Stimulated activated CD8-positive, alpha-beta memory T cell treated with anti-CD3 and anti-CD28 coated beads, Interleukin-7, amount 100 ng/mL, for 48 hours (primary cell): ENCODE data around the gene ACSS1.

ENCODE experiments used
- DNase-seq, 2 donors: peaks; one replicate each; pipeline ENCODE4 v3.0.0-alpha.2; 2020; ENCODE audit warnings: low read depth in 1 of 2; ENCODE audit errors: extremely low read depth in 1 of 2

Gene ACSS1

DNA sequence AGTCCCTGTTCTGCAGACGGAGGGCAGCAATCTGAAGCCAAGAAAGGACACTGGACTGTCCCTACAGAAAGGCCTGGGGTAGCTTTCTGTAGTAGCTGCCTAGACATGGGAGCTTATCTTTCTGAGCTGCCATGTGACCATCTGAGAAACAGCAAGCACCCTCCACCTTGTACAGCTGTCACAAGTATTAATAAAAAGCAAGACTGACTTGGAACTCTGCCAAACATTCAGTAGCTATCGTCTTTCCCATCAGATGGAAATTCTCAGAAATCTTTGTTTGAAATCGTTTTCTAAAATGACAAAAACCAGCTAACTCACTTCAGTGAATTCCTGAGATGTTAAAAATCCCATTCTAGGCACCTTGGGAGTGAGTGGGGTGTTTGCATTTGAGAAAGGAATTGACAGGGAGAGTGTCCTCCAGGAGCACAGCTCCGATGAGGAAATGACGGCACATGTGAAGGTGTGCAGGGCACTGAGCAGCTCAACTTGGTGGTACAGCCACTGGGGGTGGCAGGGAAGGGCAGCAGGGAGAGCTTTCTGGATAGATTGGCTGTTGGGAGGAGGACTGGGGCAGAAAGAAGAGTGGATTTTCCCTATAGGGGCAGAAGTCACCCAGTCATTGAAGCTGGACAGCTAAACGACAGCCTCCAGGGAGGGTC is 24.5 kb downstream of the ACSS1 start:
- DNase-seq = no peak

DNA sequence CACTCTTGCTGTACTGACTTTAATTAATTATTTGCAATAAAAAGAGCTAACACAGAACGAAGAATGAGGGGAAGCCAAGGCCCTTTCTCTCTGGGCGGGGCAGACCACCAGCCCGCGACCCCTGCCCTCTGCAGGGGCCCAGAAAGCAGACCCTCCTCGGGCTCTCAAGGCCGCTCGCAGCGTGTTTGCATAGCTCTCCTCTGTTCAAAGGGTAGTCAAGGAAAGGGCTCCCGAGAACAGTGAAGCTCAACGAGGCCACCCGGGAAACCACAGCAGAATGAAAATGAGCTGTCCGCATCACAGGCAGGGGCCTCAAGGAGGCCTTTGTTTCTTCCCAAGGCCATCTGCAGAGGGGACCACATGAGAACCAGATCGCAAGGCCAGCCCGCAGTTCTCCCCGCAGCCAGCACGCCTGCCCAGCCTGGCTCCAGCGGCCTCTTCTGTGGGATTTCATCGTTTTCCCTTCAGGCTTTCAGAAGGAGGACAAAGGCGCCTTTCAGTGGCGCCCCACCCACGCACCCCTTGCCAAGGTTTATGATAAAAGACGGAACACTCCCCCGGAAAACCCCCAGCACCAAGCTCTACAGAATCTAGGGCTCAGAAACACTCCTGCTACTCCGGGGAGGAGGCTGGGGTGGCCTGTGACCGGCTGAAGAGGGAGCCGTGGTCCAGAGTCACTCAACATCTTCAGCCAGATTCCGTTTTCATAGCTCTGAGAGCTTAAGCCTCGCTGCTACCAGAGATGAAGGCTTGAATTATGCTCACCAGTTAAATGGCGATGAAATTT is 25.3 kb downstream of the ACSS1 start:
- DNase-seq = no peak

GRCh38 chr20:25032065-25032477 is 25.9 kb downstream of the ACSS1 start:
- DNase-seq = no peak

GRCh38 chr20:25031241-25031640 is 26.7 kb downstream of the ACSS1 start:
- DNase-seq = no peak

DNA sequence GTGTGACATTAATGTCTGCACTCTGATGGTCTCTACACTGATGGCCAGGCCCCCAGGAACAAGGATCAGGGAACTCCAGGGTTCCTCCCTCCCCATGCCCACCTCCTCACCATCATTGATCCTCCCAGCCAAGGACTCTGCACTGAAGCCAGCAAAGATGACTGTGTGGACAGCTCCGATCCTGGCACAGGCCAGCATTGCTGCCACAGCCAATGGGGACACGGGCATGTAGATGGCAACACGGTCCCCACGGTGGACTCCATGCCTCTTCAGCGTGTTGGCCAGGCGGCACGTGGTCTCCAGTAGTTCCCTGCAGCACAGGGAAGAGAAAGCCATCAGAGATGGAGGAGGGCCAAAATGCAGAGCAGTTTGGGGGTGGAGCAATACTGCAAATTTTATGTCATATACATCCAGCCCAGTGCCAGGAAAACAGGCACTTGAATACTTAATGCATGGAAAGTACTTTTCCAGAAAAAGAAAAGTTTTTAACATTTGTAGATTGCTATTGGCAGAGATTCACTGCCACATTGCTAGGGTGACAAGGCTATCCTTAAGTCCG is 27.2 kb downstream of the ACSS1 start:
- no peak for DNase-seq

GRCh38 chr20:25030007-25030648 is 27.8 kb downstream of the ACSS1 start:
- no peak for DNase-seq

DNA sequence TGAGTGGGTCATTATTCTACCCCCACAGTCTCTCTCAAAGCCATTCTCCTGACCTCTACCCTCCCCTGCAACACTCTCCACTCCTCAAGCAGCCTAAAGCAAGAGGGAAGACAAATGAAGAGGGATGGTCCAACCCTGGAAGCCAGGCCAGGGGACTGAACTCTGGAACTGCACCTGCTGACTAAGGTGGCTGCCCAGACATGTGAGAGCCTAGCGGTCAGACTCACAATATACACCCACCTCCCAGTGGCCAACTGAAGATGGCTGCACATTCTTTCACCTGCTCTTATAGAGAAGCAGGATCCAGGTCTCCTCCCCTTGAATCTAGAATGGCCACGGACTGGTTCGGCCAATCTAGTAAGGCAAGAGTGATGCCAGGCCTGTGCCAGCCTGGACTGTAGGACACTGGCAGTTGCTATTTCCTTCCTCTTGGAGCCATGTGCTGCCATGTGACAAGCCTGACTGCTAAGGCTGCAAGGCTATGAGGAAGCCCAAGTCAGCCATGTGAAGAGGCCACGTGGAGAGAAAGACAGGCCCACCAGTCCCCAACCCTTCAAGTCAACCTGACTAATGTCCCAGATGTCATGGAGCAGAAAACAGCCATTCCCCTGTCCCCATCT is 31.8 kb downstream of the ACSS1 start:
- no peak for DNase-seq

DNA sequence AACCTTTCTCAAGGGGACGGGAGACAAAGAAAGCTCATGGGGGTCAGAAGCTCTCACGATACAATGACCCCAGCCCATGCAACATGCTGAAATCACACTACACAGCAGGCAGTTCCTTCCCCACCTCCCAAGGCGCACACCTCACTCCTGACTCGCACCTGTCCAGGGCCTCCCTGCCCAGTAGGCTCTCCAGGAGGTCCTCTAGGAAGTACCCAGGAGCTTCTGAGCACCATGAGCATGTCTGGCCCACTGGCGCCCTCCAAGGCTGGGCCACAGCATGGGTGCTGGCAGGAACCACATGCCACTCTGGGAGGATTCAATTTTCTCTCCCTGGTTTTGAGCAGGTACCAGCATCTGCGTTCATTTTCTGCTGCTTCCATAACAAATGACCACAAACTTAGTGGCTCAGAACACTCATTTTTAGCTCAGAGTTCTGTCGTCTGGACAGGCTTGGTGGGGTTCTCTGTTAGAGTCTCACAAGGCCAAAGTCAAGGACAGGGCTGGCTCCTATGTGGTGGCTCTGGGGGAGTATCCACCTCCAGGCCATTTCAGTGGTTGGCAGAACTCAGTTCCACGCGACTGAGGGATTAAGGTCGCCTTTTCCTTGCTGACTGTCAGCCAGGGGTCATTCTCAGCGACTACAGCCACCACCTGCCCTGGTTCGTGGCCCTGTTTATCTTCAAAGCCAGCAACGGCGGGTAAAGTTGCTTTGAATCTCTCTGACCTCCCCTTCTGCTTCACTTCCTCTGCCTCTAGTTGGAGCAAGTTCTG is 32.7 kb downstream of the ACSS1 start:
- DNase-seq = no peak

DNA sequence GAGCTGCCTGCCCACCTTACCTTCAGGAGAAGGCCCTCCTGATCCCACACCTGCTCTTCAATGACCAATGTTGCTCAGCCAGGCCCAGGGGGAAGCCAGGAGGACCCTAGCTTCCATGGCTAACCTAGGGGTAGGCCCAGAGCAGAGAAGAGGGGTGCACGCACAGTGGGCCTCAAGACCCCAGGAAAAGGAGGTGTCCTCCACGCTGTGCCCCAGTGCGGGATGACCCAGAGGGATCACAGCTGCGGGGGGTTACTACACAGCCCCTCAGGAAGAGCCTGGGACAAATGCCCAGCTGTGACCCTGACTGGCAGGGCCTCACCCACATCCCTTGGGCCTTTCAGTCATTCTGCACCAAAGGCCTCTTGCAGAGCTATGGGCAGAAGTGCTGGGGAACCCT is 33.8 kb downstream of the ACSS1 start:
- DNase-seq = no peak

- DNase-seq = no peak
Measured at GRCh38 chr20:25023356-25023755, 34.6 kb downstream of the ACSS1 start.

DNA sequence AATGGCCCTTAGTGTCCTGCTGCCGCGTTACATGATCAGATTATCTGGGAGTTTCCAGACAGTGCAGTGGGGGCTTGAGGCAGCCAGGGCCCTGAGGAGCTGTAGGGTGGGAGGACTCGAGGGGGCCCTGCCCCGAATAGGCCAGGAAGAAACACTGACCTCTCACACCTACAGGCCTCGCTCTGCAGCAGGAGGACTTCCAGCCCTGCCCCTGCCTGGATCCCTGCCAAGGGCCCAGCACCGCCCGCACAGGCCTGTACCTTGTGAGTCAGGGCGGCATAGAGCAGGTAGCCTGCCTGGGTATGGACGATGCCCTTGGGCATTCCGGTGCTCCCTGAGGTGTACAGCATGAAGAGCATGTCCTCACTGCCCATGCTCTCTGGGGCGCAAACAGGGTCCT is 35.3 kb downstream of the ACSS1 start:
- no peak for DNase-seq

GRCh38 chr20:25021336-25021735 is 36.6 kb downstream of the ACSS1 start:
- DNase-seq = no peak

DNA sequence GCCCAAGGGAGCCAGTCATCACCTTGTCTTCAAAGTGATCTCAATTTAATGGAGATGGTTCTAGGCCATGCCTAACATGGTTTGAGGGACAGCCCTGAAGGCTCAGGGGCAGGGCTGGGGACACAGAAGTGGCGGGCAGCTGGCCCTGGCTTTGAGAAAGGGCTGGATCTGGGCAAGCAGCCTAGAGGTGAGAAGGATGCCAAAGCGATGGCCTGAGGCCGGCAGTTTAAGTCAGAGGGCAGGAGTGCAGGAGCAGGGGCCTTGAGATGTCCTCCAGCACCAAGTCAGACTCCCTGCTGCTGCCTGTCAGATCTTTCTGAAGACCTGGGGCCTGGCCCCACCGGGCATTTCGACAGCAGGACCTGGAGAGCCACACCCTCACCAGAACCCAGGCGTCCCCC is 37.0 kb downstream of the ACSS1 start:
- DNase-seq = no peak

GRCh38 chr20:25020345-25020744 is 37.6 kb downstream of the ACSS1 start:
- DNase-seq = no peak

DNA sequence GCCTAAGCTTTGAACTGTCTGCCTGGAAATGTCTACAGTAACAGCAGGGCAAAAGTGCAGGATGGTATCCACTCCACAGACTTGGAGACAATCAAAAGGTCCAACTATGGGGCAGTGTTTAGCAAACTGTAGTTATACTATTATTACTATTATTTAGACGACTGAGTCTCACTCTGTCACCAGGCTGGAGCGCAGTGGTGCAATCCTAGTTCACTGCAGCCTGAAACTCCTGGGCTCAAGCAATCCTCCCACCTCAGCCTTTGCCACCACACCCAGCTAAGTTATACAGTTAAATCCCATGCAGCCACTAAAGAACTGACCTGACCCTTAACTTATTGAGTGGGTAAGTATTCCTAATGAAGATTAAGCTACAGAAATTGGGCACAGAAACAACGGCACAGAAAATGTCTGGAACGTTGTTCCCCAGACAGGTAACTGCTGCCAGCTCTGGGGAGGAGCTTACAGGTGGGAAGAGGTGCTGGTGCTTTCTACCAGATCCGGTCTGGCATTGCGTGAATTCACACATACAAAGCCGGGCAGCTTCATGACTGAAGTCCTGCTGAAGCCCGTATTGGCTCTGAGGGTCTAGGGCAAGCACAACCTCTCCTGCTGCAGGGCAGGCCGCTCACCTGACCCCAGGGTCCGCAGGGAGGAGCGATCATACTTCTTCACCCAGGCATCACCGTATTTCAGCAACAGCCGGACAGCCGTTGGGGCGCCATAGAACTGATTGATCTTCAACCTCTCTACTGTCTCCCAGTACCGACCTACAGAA is 38.4 kb downstream of the ACSS1 start:
- no peak for DNase-seq

GRCh38 chr20:25018841-25019240 is 39.1 kb downstream of the ACSS1 start:
- no peak for DNase-seq

- DNase-seq = no peak
Measured at GRCh38 chr20:25018425-25018824, 39.5 kb downstream of the ACSS1 start.

DNA sequence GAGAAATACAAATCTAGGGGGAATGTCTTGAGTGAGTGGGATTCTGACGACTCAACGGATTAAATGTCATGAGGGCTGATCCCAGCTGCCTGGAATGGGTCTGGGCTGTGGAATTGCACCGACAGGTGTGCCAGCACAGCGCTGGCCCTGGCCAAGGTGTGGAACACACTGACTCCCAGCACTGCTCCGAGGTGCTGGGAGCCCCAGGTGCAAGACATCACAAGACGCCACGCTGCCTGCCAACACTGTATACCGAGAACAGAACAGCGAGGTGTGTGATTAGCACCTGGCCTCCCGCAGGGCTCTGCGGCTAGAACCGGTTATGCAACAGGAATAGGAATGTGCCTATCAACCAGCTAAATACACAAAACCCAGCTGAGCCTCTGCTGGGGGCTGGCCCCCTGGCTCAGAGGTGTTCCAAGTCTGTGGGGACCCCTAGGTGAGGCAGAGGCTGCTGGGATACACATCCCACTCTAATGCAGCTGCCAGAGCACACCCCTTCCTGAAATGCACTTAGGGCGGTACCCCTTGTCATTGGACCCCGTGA is 40.6 kb downstream of the ACSS1 start:
- no peak for DNase-seq

DNA sequence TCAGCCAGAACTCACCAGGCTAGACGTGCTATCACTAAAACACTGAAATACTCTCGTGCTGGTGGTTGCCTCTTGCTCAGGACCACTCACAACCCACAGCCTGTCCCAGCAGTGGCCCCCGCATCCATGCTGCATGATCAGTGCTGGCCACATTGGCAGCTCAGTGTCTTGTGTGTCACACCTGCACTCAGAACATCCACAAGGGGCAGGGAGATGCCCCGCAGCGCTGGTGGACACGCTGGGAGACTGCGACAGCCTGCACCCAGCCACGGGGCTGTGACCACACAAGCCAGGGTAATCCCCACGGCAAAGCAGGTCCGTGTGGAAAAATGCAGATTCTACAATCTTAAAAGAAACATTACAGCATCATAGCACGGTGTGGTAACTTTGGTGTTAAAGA is 41.5 kb downstream of the ACSS1 start:
- DNase-seq = no peak

DNA sequence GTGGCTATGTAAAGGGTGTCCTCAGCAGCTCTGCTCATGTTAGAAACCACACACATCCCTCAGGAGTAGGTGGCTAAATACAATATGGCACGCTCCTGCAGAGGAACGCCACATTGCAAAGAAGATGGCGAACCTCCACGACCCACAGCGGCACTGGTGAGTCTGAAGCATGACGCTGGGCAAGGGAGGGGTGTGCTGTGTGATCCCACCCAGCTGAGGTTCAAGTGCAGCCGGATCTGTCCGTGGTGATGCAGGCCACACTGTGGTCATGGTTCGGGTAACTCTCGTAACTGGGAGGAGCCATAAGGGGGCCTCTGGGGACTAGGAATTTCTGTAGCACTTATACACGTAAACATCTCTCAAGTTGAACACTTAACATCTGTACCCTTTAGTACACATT is 42.0 kb downstream of the ACSS1 start:
- no peak for DNase-seq
